ENCODE results near the gene CCDC12.

GRCh38 chr3:46923559-46924350 lies 52.8 kb downstream of the CCDC12 start:
- TF ChIP-seq CTCF (IDR thresholded peaks at IDR 0.05; ENCODE audit: insufficient read depth, low read length, poor library complexity, severe bottlenecking) (peak; percentile 68), EZH2phosphoT487 (conservative IDR thresholded peaks at IDR 0.05; ENCODE audit: low read length) (no peak)

Measured in SU-DHL-6 (cell line).